ENCODE results near the gene TRPC4.

Gene TRPC4

DNA sequence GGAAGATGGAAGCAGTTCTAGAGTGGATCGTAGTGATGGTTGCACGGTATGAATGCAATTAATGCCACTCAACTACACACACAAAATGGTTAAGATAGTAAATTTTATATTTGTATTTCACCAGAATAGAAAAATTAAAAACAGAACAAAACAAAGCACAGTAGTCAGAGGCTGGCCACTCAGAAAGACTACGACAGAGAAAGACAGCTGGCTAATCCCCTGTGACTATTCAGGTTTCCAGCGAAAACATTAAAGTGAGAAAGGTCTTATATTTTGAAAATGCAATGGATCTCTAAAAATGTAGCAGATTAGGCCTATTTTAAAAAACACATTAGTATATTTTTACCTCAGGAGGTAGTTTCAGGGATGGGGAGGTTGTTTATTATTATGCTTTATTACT, 139.7 kb downstream of the TRPC4 start:
- Histone ChIP-seq H3K9me3 (no peaks in the 10 kb centered on the region), H3K27ac (no peak overlapping the region)
- TF ChIP-seq, protein P1, sequence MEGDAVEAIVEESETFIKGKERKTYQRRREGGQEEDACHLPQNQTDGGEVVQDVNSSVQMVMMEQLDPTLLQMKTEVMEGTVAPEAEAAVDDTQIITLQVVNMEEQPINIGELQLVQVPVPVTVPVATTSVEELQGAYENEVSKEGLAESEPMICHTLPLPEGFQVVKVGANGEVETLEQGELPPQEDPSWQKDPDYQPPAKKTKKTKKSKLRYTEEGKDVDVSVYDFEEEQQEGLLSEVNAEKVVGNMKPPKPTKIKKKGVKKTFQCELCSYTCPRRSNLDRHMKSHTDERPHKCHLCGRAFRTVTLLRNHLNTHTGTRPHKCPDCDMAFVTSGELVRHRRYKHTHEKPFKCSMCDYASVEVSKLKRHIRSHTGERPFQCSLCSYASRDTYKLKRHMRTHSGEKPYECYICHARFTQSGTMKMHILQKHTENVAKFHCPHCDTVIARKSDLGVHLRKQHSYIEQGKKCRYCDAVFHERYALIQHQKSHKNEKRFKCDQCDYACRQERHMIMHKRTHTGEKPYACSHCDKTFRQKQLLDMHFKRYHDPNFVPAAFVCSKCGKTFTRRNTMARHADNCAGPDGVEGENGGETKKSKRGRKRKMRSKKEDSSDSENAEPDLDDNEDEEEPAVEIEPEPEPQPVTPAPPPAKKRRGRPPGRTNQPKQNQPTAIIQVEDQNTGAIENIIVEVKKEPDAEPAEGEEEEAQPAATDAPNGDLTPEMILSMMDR (IDR thresholded peaks at IDR 0.05) = no peak

DNA sequence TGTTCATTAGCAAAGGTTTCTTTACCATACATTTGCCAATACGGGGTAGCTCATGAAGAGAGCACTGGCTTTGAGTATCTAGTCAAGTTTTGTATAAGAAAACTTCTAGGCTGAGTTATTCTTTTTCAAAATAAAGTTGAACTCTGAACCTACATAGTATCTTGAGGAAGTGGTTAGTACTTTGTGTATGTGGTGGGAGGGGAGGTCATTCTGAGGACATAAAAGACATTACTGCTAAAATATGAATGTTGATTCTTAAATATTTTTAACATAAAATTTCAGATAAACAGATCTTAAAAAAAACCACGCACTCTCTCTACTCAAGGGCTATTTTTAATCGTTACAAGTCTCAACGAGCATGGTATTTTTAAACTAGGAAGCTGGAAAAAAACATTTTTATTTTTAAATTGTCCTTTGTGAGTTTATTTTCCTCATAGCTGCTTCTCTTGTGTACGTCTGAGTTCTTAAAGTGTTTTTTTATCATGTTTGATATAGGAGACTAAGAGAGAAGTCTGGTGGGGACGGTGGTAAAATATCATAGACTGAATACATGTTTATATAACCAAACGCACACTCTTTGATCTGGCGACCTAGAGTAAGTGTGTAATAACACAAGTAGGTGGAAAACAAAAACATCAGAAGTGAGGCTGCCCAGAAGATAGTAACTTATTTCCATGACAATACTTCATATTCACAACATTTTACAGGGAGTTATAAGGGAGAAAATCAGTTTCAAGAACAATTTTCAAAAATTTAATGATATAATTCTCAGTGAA, 153.0 kb downstream of the TRPC4 start:
- Histone ChIP-seq H3K9me3 (no peaks in the 10 kb centered on the region), H3K4me3 (ENCODE audit: low read depth in 1 of 2, low read length in 1 of 2) (no peak overlapping the region), H3K27ac (no peak overlapping the region), H3K36me3 (no peaks in the 10 kb centered on the region), H3K27me3 (no peaks in the 10 kb centered on the region), H3K4me1 (ENCODE audit: control insufficient read depth in 1 of 2, insufficient read depth in 1 of 2, low read depth in 1 of 2, low read length in 1 of 2) (no peaks in the 10 kb centered on the region)
- TF ChIP-seq, protein P1 (IDR thresholded peaks at IDR 0.05) = no peak

More for the DNA sequence above, 139.7 kb downstream of the TRPC4 start:
- H3K4me1 ChIP-seq (ENCODE audit: control insufficient read depth in 1 of 2, insufficient read depth in 1 of 2, low read depth in 1 of 2, low read length in 1 of 2) = no peaks in the 10 kb centered on the region
- H3K4me3 ChIP-seq (ENCODE audit: low read depth in 1 of 2, low read length in 1 of 2) = no peak overlapping the region
- H3K36me3 ChIP-seq = no peaks in the 10 kb centered on the region
- no peaks in the 10 kb centered on the region for H3K27me3 ChIP-seq

DNA sequence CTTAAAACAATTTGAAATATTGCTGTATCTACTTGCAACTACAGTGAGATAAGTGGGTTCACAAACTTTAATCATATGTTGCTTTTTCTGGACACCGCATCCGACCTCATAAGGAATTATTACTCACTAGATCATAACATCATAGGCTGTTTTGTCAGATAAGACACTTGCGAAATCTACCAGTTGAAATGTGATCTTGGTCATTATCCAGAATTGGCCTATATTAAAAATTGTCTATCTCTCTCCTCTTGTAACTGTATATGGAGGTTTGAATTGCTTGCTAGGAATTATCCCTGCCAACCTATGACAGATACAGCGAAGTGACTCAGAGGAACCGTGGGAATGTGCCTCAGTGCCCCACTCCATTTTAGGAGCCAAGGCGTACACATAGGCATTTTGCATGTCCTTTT, 154.0 kb downstream of the TRPC4 start:
- H3K27ac ChIP-seq = no peak overlapping the region

DNA sequence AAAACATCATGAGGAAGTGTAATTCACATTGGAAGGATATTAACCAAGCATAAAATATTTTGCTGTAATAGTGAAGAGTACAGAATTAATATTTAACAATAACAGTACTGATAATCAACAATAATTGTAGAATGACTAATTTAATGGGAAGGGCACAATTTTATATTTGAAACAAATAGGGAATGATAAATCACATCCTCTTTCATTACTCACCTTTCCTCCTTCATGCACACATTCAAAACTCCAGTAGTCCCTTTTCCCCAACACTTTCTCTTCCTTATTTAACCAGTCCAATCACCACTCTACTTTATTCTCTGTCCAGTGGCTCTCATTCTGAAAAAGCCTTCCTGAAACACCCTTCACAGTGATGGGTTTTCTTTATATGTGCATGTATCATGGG, 160.3 kb downstream of the TRPC4 start:
- Histone ChIP-seq H3K27ac (no peak overlapping the region), H3K4me1 (ENCODE audit: control insufficient read depth in 1 of 2, insufficient read depth in 1 of 2, low read depth in 1 of 2, low read length in 1 of 2) (no peaks in the 10 kb centered on the region), H3K36me3 (no peaks in the 10 kb centered on the region), H3K27me3 (no peaks in the 10 kb centered on the region), H3K4me3 (ENCODE audit: low read depth in 1 of 2, low read length in 1 of 2) (no peak overlapping the region), H3K9me3 (no peaks in the 10 kb centered on the region)
- TF ChIP-seq, protein P1 (IDR thresholded peaks at IDR 0.05) = no peak

More for the DNA sequence above, 154.0 kb downstream of the TRPC4 start:
- no peaks in the 10 kb centered on the region for H3K9me3 ChIP-seq
- TF ChIP-seq, protein P1 (IDR thresholded peaks at IDR 0.05) = no peak
- H3K36me3 ChIP-seq = no peaks in the 10 kb centered on the region
- no peak overlapping the region for H3K4me3 ChIP-seq (ENCODE audit: low read depth in 1 of 2, low read length in 1 of 2)
- no peaks in the 10 kb centered on the region for H3K27me3 ChIP-seq
- H3K4me1 ChIP-seq (ENCODE audit: control insufficient read depth in 1 of 2, insufficient read depth in 1 of 2, low read depth in 1 of 2, low read length in 1 of 2) = no peaks in the 10 kb centered on the region

DNA sequence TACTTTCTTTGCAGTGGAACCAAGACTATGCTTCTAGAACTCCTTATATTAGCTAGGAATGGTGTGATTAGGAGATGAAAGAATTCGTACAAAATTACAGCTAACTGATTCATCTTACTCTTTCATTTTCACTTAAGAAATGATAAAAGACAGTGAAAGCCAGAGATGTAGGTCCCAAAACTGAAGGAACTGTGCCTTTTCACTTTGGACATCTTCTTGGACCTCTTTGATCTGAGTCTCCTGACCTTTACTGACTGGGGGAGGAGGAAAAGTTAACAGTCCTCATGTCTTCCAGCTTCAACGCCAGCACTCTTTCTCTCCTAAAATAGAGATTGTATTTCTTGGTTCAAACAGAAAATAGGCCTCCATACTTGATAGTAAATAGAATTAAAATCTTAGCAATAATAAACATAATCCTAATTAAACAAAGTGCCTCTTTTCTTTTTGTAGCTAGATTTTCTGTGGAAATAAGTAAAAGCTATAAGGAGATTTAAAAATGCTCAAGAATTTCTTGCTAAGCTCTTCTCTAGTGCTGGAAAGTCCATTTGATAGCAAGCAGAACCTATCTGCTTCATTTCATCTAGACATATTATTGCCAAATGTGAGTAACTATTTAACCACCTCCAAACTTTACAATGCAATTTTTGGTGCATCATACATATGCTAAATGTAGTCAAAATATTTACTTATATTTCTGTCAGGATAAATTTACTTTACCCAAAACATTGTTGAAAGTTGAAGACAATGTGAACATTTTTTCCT, 161.7 kb downstream of the TRPC4 start:
- Histone ChIP-seq H3K27ac (no peak overlapping the region), H3K4me3 (ENCODE audit: low read depth in 1 of 2, low read length in 1 of 2) (no peak overlapping the region), H3K4me1 (ENCODE audit: control insufficient read depth in 1 of 2, insufficient read depth in 1 of 2, low read depth in 1 of 2, low read length in 1 of 2) (no peaks in the 10 kb centered on the region), H3K9me3 (no peaks in the 10 kb centered on the region), H3K36me3 (no peaks in the 10 kb centered on the region), H3K27me3 (no peaks in the 10 kb centered on the region)
- TF ChIP-seq, protein P1 (IDR thresholded peaks at IDR 0.05) = no peak
